Measurements from ENCODE around the gene BLTP3B. TPM values are rescaled to one million over a fixed set of nuclear protein-coding genes. Genes with fewer than 3 reads are reported as not detected.

BLTP3B gene
- total and polyA plus RNA-seq, 2 of the 13 experiments (the other 11 are each of a cell fraction or from before 2014, with no cell fraction given): 15.6 to 24.4 TPM

- TF ChIP-seq, protein P1, sequence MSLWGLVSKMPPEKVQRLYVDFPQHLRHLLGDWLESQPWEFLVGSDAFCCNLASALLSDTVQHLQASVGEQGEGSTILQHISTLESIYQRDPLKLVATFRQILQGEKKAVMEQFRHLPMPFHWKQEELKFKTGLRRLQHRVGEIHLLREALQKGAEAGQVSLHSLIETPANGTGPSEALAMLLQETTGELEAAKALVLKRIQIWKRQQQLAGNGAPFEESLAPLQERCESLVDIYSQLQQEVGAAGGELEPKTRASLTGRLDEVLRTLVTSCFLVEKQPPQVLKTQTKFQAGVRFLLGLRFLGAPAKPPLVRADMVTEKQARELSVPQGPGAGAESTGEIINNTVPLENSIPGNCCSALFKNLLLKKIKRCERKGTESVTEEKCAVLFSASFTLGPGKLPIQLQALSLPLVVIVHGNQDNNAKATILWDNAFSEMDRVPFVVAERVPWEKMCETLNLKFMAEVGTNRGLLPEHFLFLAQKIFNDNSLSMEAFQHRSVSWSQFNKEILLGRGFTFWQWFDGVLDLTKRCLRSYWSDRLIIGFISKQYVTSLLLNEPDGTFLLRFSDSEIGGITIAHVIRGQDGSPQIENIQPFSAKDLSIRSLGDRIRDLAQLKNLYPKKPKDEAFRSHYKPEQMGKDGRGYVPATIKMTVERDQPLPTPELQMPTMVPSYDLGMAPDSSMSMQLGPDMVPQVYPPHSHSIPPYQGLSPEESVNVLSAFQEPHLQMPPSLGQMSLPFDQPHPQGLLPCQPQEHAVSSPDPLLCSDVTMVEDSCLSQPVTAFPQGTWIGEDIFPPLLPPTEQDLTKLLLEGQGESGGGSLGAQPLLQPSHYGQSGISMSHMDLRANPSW (CRISPR knock-in tag; IDR thresholded peaks at IDR 0.05; ENCODE audit: borderline replicate concordance): no peak
- TF ChIP-seq GATA4 (IDR thresholded peaks at IDR 0.05; ENCODE audit: borderline replicate concordance, low read depth) (no peak), ARID5B (CRISPR knock-in tag; IDR thresholded peaks at IDR 0.05) (no peak), ZNF720 (CRISPR knock-in tag; IDR thresholded peaks at IDR 0.05) (no peak), ZNF709 (CRISPR knock-in tag; IDR thresholded peaks at IDR 0.05) (no peak), HNF4A (CRISPR knock-in tag; IDR thresholded peaks at IDR 0.05) (peak; percentile 84), ZBTB44 (CRISPR knock-in tag; IDR thresholded peaks at IDR 0.05) (no peak), KDM4B (CRISPR knock-in tag; IDR thresholded peaks at IDR 0.05) (no peak), ZNF549 (CRISPR knock-in tag; IDR thresholded peaks at IDR 0.05) (no peak), ZNF512B (CRISPR knock-in tag; IDR thresholded peaks at IDR 0.05; ENCODE audit: borderline replicate concordance) (no peak), PPARG (CRISPR knock-in tag; conservative IDR thresholded peaks at IDR 0.05) (no peak), ZNF564 (CRISPR knock-in tag; IDR thresholded peaks at IDR 0.05) (peak; percentile 98), ZSCAN31 (CRISPR knock-in tag; IDR thresholded peaks at IDR 0.05; ENCODE audit: low read depth) (no peak)
- TF ChIP-seq, protein P2, sequence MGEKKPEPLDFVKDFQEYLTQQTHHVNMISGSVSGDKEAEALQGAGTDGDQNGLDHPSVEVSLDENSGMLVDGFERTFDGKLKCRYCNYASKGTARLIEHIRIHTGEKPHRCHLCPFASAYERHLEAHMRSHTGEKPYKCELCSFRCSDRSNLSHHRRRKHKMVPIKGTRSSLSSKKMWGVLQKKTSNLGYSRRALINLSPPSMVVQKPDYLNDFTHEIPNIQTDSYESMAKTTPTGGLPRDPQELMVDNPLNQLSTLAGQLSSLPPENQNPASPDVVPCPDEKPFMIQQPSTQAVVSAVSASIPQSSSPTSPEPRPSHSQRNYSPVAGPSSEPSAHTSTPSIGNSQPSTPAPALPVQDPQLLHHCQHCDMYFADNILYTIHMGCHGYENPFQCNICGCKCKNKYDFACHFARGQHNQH (CRISPR knock-in tag; IDR thresholded peaks at IDR 0.05): no peak
- TF ChIP-seq, protein P3, sequence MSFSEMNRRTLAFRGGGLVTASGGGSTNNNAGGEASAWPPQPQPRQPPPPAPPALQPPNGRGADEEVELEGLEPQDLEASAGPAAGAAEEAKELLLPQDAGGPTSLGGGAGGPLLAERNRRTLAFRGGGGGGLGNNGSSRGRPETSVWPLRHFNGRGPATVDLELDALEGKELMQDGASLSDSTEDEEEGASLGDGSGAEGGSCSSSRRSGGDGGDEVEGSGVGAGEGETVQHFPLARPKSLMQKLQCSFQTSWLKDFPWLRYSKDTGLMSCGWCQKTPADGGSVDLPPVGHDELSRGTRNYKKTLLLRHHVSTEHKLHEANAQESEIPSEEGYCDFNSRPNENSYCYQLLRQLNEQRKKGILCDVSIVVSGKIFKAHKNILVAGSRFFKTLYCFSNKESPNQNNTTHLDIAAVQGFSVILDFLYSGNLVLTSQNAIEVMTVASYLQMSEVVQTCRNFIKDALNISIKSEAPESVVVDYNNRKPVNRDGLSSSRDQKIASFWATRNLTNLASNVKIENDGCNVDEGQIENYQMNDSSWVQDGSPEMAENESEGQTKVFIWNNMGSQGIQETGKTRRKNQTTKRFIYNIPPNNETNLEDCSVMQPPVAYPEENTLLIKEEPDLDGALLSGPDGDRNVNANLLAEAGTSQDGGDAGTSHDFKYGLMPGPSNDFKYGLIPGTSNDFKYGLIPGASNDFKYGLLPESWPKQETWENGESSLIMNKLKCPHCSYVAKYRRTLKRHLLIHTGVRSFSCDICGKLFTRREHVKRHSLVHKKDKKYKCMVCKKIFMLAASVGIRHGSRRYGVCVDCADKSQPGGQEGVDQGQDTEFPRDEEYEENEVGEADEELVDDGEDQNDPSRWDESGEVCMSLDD (CRISPR knock-in tag; IDR thresholded peaks at IDR 0.05; ENCODE audit: borderline replicate concordance): no peak
These were observed 3.0 kb upstream of the BLTP3B start (continued) for GRCh38 chr12:100145643-100146042.

Measured in HepG2 (cell line).